ENCODE measurements around the gene WNT7B. TPM values are rescaled to one million over a fixed set of nuclear protein-coding genes. Genes with fewer than 3 reads are reported as not detected.

The WNT7B gene
- total and polyA plus RNA-seq, 2 experiments from 2014 or later: 0.10 TPM; not detected in 1

- TF ChIP-seq, protein P1, sequence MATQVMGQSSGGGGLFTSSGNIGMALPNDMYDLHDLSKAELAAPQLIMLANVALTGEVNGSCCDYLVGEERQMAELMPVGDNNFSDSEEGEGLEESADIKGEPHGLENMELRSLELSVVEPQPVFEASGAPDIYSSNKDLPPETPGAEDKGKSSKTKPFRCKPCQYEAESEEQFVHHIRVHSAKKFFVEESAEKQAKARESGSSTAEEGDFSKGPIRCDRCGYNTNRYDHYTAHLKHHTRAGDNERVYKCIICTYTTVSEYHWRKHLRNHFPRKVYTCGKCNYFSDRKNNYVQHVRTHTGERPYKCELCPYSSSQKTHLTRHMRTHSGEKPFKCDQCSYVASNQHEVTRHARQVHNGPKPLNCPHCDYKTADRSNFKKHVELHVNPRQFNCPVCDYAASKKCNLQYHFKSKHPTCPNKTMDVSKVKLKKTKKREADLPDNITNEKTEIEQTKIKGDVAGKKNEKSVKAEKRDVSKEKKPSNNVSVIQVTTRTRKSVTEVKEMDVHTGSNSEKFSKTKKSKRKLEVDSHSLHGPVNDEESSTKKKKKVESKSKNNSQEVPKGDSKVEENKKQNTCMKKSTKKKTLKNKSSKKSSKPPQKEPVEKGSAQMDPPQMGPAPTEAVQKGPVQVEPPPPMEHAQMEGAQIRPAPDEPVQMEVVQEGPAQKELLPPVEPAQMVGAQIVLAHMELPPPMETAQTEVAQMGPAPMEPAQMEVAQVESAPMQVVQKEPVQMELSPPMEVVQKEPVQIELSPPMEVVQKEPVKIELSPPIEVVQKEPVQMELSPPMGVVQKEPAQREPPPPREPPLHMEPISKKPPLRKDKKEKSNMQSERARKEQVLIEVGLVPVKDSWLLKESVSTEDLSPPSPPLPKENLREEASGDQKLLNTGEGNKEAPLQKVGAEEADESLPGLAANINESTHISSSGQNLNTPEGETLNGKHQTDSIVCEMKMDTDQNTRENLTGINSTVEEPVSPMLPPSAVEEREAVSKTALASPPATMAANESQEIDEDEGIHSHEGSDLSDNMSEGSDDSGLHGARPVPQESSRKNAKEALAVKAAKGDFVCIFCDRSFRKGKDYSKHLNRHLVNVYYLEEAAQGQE (IDR thresholded peaks at IDR 0.05; ENCODE audit: unreplicated experiment): no peak
- no peak for TF ChIP-seq EZH2phosphoT487 (IDR thresholded peaks at IDR 0.05; ENCODE audit: unreplicated experiment)
- no peak for TF ChIP-seq NANOG (IDR thresholded peaks at IDR 0.05; ENCODE audit: borderline replicate concordance)
- TF ChIP-seq, protein P2, sequence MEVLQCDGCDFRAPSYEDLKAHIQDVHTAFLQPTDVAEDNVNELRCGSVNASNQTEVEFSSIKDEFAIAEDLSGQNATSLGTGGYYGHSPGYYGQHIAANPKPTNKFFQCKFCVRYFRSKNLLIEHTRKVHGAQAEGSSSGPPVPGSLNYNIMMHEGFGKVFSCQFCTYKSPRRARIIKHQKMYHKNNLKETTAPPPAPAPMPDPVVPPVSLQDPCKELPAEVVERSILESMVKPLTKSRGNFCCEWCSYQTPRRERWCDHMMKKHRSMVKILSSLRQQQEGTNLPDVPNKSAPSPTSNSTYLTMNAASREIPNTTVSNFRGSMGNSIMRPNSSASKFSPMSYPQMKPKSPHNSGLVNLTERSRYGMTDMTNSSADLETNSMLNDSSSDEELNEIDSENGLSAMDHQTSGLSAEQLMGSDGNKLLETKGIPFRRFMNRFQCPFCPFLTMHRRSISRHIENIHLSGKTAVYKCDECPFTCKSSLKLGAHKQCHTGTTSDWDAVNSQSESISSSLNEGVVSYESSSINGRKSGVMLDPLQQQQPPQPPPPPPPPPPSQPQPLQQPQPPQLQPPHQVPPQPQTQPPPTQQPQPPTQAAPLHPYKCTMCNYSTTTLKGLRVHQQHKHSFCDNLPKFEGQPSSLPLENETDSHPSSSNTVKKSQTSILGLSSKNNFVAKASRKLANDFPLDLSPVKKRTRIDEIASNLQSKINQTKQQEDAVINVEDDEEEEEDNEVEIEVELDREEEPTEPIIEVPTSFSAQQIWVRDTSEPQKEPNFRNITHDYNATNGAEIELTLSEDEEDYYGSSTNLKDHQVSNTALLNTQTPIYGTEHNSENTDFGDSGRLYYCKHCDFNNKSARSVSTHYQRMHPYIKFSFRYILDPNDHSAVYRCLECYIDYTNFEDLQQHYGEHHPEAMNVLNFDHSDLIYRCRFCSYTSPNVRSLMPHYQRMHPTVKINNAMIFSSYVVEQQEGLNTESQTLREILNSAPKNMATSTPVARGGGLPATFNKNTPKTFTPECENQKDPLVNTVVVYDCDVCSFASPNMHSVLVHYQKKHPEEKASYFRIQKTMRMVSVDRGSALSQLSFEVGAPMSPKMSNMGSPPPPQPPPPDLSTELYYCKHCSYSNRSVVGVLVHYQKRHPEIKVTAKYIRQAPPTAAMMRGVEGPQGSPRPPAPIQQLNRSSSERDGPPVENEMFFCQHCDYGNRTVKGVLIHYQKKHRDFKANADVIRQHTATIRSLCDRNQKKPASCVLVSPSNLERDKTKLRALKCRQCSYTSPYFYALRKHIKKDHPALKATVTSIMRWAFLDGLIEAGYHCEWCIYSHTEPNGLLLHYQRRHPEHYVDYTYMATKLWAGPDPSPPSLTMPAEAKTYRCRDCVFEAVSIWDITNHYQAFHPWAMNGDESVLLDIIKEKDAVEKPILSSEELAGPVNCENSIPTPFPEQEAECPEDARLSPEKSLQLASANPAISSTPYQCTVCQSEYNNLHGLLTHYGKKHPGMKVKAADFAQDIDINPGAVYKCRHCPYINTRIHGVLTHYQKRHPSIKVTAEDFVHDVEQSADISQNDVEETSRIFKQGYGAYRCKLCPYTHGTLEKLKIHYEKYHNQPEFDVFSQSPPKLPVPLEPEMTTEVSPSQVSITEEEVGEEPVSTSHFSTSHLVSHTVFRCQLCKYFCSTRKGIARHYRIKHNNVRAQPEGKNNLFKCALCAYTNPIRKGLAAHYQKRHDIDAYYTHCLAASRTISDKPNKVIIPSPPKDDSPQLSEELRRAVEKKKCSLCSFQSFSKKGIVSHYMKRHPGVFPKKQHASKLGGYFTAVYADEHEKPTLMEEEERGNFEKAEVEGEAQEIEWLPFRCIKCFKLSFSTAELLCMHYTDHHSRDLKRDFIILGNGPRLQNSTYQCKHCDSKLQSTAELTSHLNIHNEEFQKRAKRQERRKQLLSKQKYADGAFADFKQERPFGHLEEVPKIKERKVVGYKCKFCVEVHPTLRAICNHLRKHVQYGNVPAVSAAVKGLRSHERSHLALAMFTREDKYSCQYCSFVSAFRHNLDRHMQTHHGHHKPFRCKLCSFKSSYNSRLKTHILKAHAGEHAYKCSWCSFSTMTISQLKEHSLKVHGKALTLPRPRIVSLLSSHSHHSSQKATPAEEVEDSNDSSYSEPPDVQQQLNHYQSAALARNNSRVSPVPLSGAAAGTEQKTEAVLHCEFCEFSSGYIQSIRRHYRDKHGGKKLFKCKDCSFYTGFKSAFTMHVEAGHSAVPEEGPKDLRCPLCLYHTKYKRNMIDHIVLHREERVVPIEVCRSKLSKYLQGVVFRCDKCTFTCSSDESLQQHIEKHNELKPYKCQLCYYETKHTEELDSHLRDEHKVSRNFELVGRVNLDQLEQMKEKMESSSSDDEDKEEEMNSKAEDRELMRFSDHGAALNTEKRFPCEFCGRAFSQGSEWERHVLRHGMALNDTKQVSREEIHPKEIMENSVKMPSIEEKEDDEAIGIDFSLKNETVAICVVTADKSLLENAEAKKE (CRISPR knock-in tag; IDR thresholded peaks at IDR 0.05): no peak
- no peak for TF ChIP-seq JUNB (IDR thresholded peaks at IDR 0.05; ENCODE audit: unreplicated experiment)
- TF ChIP-seq POLR2AphosphoS5 (IDR thresholded peaks at IDR 0.05; ENCODE audit: low read depth): no peak
Measured at GRCh38 chr22:45970705-45971407, 6.1 kb downstream of the WNT7B start (continued).

Data from GM23338 (cell line).